Smooth muscle cell (in vitro differentiated cells): ENCODE results near the gene BNC1. TPM values are rescaled to one million over a fixed set of nuclear protein-coding genes. Genes with fewer than 3 reads are reported as not detected.

Source experiments
- DNase-seq: peaks from one replicate; lab custom pipeline; 2025; ENCODE audit not compliant: unreplicated experiment; lab: John Stamatoyannopoulos, UW
- H2AFZ ChIP-seq: fragments of 200-600 bp; sonication (generic); 2 replicates; pipeline ENCODE4 v1.6.0; 2016; ENCODE audit warnings: antibody characterized with exemption, low read depth, mild to moderate bottlenecking
- H3F3A ChIP-seq: fragments of 200-600 bp; sonication (generic); 2 replicates; pipeline ENCODE4 v1.6.0; 2017; ENCODE audit warnings: antibody characterized with exemption, low read depth
- H3K27ac ChIP-seq: fragments of 200-600 bp; sonication (generic); 2 replicates; pipeline ENCODE4 v1.5.1; 2016; ENCODE audit warnings: low read depth, mild to moderate bottlenecking
- H3K27me3 ChIP-seq: fragments of 200-600 bp; sonication (generic); 2 replicates; pipeline ENCODE4 v1.6.1; 2016; ENCODE audit warnings: low read depth, mild to moderate bottlenecking
- H3K36me3 ChIP-seq: fragments of 200-600 bp; sonication (generic); 2 replicates; pipeline ENCODE4 v1.5.1; 2016; ENCODE audit warnings: low read depth
- H3K4me1 ChIP-seq: fragments of 200-600 bp; sonication (generic); 2 replicates; pipeline ENCODE4 v1.5.1; 2016; ENCODE audit warnings: low read depth
- H3K4me2 ChIP-seq: fragments of 200-600 bp; sonication (generic); 2 replicates; pipeline ENCODE4 v1.6.0; 2016; ENCODE audit warnings: mild to moderate bottlenecking
- H3K4me3 ChIP-seq: fragments of 200-600 bp; sonication (generic); 2 replicates; pipeline ENCODE4 v1.5.1; 2016; ENCODE audit warnings: mild to moderate bottlenecking
- H3K79me2 ChIP-seq: fragments of 200-600 bp; sonication (generic); 2 replicates; pipeline ENCODE4 v1.6.0; 2016; ENCODE audit warnings: low read depth, mild to moderate bottlenecking
- H3K9ac ChIP-seq: fragments of 200-600 bp; sonication (generic); 2 replicates; pipeline ENCODE4 v1.6.0; 2016; ENCODE audit warnings: low read depth
- H3K9me3 ChIP-seq: fragments of 200-600 bp; sonication (generic); replicated peaks from 2 replicates; pipeline ENCODE4 v1.5.1; 2016; ENCODE audit warnings: low read depth
- H4K20me1 ChIP-seq: fragments of 200-600 bp; sonication (generic); 2 replicates; pipeline ENCODE4 v1.6.0; 2016; ENCODE audit warnings: low read depth
- WGBS: methylation state at CpG from one replicate; pipeline ENCODE4 v1.1.7; 2016; ENCODE audit warnings: low lambda C conversion rate; 5-methylcytosine and 5-hydroxymethylcytosine counted together
- polyA plus RNA-seq: library from polyadenylated mRNA; unstranded; fragments of >200 nt; fragmentation: Nextera tagmentation; extraction: Ambion mirVana; gene quantifications from 2 replicates; pipeline ENCODE4 v1.2.1, GENCODE V29; 2016
- total RNA-seq: library from RNA; depleted of rRNA; stranded (reverse); fragments of >200 nt; gene quantifications from 2 replicates; pipeline ENCODE4 v1.2.3, GENCODE V29; 2014
- TF ChIP-seq, protein P1 (sequence below): fragments of 200-600 bp; sonication (generic); IDR thresholded peaks from 2 replicates; pipeline ENCODE4 v1.5.1; 2017; ENCODE audit warnings: borderline replicate concordance, mild to moderate bottlenecking, antibody characterized with exemption; ENCODE audit not compliant: insufficient read depth, poor library complexity, severe bottlenecking

BNC1 gene
- total and polyA plus RNA-seq, 2 experiments from 2014 or later = 0.42 to 4.3 TPM

GRCh38 chr15:83250781-83251180 is 33.7 kb downstream of the BNC1 start:
- H4K20me1 ChIP-seq = no peaks in the 10 kb centered on the region
- no peaks in the 10 kb centered on the region for H3K9me3 ChIP-seq
- H3K4me1 ChIP-seq = no peaks in the 10 kb centered on the region
- H3K27me3 ChIP-seq = peaks cover 26% of the 10 kb centered on the region
- DNase-seq = no peak
- no peak overlapping the region for H3K27ac ChIP-seq
- TF ChIP-seq, protein P1, sequence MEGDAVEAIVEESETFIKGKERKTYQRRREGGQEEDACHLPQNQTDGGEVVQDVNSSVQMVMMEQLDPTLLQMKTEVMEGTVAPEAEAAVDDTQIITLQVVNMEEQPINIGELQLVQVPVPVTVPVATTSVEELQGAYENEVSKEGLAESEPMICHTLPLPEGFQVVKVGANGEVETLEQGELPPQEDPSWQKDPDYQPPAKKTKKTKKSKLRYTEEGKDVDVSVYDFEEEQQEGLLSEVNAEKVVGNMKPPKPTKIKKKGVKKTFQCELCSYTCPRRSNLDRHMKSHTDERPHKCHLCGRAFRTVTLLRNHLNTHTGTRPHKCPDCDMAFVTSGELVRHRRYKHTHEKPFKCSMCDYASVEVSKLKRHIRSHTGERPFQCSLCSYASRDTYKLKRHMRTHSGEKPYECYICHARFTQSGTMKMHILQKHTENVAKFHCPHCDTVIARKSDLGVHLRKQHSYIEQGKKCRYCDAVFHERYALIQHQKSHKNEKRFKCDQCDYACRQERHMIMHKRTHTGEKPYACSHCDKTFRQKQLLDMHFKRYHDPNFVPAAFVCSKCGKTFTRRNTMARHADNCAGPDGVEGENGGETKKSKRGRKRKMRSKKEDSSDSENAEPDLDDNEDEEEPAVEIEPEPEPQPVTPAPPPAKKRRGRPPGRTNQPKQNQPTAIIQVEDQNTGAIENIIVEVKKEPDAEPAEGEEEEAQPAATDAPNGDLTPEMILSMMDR = no peak
- no peaks in the 10 kb centered on the region for H3K36me3 ChIP-seq
- no peak overlapping the region for H3K9ac ChIP-seq
- H3K4me3 ChIP-seq = no peak overlapping the region
- H2AFZ ChIP-seq = no peak overlapping the region
- no peaks in the 10 kb centered on the region for H3F3A ChIP-seq
- no peaks in the 10 kb centered on the region for H3K79me2 ChIP-seq
- no peak overlapping the region for H3K4me2 ChIP-seq

DNA sequence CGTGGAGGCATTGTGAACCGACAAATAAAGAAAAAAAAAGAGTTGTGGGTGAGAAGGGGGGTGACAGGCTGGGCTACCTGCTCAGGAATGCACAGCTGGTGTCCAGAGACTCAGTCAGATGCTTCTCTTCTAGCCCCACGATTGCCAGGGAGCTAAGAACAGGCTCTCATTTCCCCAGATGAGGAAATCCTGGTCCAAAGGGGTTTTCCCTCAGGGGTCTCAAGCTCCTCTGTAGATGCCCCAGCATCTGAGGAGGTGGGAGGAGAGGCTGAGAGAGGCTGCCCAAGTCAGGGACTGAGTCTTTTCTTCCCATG is 35.5 kb downstream of the BNC1 start:
- Histone ChIP-seq H4K20me1 (no peaks in the 10 kb centered on the region), H2AFZ (no peak overlapping the region), H3K4me1 (no peaks in the 10 kb centered on the region), H3K9ac (no peak overlapping the region), H3K27me3 (peaks cover 27% of the 10 kb centered on the region), H3K36me3 (no peaks in the 10 kb centered on the region), H3K4me3 (no peak overlapping the region), H3K27ac (no peak overlapping the region), H3K4me2 (no peak overlapping the region), H3K79me2 (no peaks in the 10 kb centered on the region), H3F3A (no peaks in the 10 kb centered on the region), H3K9me3 (no peaks in the 10 kb centered on the region)
- 46% methylated on average over 3 of the region's 3 CpGs for WGBS
- TF ChIP-seq, protein P1 = no peak
- DNase-seq = no peak

- 49% methylated on average over 11 of the region's 11 CpGs for WGBS
- Histone ChIP-seq H3K9ac (no peak overlapping the region), H3K4me2 (no peak overlapping the region)
Measured at GRCh38 chr15:83248151-83249029, 36.1 kb downstream of the BNC1 start.

More at GRCh38 chr15:83248151-83249029, 36.1 kb downstream of the BNC1 start:
- DNase-seq = no peak
- H2AFZ ChIP-seq = no peak overlapping the region
- TF ChIP-seq, protein P1 = peak; percentile 94
- H3K27ac ChIP-seq = no peak overlapping the region
- no peaks in the 10 kb centered on the region for H3F3A ChIP-seq
- H4K20me1 ChIP-seq = no peaks in the 10 kb centered on the region
- no peaks in the 10 kb centered on the region for H3K9me3 ChIP-seq
- peaks cover 27% of the 10 kb centered on the region for H3K27me3 ChIP-seq
- H3K79me2 ChIP-seq = no peaks in the 10 kb centered on the region
- no peaks in the 10 kb centered on the region for H3K36me3 ChIP-seq
- no peak overlapping the region for H3K4me3 ChIP-seq
- H3K4me1 ChIP-seq = no peaks in the 10 kb centered on the region
